PC-3 (cell line): ENCODE results near the gene AP2A1. TPM values are rescaled to one million over a fixed set of nuclear protein-coding genes. Genes with fewer than 3 reads are reported as not detected.

Experiments
- ATAC-seq: fragments of 200-7000 bp; cut with Tn5 transposase; 2 replicates; pipeline ENCODE4 v1.9.1; 2020; ENCODE audit warnings: mild to moderate bottlenecking, moderate library complexity
- BruUV-seq: library from RNA; stranded (reverse); fragments of 400-500 nt; replicated peaks from 2 replicates; lab custom pipeline; 2021; lab: Mats Ljungman, UMichigan
- CTCF ChIA-PET: fragments of 300-600 bp; sonication (Branson Sonifier 250); formaldehyde crosslinking; loops from one replicate; lab custom pipeline; 2022; ENCODE audit warnings: antibody characterized with exemption; lab: Charles Lee
- POLR2A ChIA-PET: fragments of 300-600 bp; sonication (Branson Sonifier 250); formaldehyde crosslinking; loops from one replicate; lab custom pipeline; 2022; ENCODE audit warnings: antibody characterized with exemption; ENCODE audit not compliant: unreplicated experiment; lab: Charles Lee
- DNase-seq: peaks from one replicate; pipeline ENCODE4 v3.0.0-alpha.2; 2015
- H2AFZ ChIP-seq: fragments of 300-600 bp; sonication (generic); 2 replicates; pipeline ENCODE4 v1.6.0; 2016; ENCODE audit warnings: antibody characterized with exemption, low read length
- H3F3A ChIP-seq: fragments of 300-600 bp; sonication (generic); one replicate; pipeline ENCODE4 v1.6.0; 2017; ENCODE audit warnings: antibody characterized with exemption, low read length, control low read depth, mild to moderate bottlenecking; ENCODE audit not compliant: unreplicated experiment
- H3K27ac ChIP-seq: fragments of 300-600 bp; sonication (generic); 2 replicates; pipeline ENCODE4 v1.5.1; 2016; ENCODE audit warnings: mild to moderate bottlenecking, low read length
- H3K27me3 ChIP-seq: fragments of 300-600 bp; sonication (generic); 2 replicates; pipeline ENCODE4 v1.6.1; 2016; ENCODE audit warnings: low read length, mixed read lengths
- H3K36me3 ChIP-seq: fragments of 300-600 bp; sonication (generic); 2 replicates; pipeline ENCODE4 v1.6.1; 2016; ENCODE audit warnings: low read depth, mixed run types, low read length, mixed read lengths
- H3K4me1 ChIP-seq: fragments of 300-600 bp; sonication (generic); 2 replicates; pipeline ENCODE4 v1.5.1; 2016; ENCODE audit warnings: low read length; ENCODE audit not compliant: insufficient read depth
- H3K4me2 ChIP-seq: fragments of 300-600 bp; sonication (generic); 2 replicates; pipeline ENCODE4 v1.6.0; 2016; ENCODE audit warnings: low read length
- H3K4me3 ChIP-seq: fragments of 300-600 bp; sonication (generic); 2 replicates; pipeline ENCODE4 v1.5.1; 2016; ENCODE audit warnings: mild to moderate bottlenecking, low read length, mixed read lengths
- H3K79me2 ChIP-seq: fragments of 300-600 bp; sonication (generic); 2 replicates; pipeline ENCODE4 v1.6.1; 2017; ENCODE audit warnings: low read length, mixed read lengths
- H3K9ac ChIP-seq: fragments of 300-600 bp; sonication (generic); 2 replicates; pipeline ENCODE4 v1.6.0; 2016; ENCODE audit warnings: mild to moderate bottlenecking, low read length
- H3K9me2 ChIP-seq: fragments of 300-600 bp; sonication (generic); replicated peaks from 2 replicates; pipeline ENCODE4 v1.6.1; 2016; ENCODE audit warnings: mixed run types, low read length, mixed read lengths
- H3K9me3 ChIP-seq: fragments of 300-600 bp; sonication (generic); 2 replicates; pipeline ENCODE4 v1.6.1; 2016; ENCODE audit warnings: low read length, mixed read lengths
- H4K20me1 ChIP-seq: fragments of 300-600 bp; sonication (generic); 2 replicates; pipeline ENCODE4 v1.6.1; 2016; ENCODE audit warnings: low read length, mixed read lengths
- CTCF ChIP-seq: fragments of 300-600 bp; sonication (generic); conservative IDR thresholded peaks from 2 replicates; pipeline ENCODE4 v1.5.1; 2017; ENCODE audit warnings: antibody characterized with exemption, low read depth, mild to moderate bottlenecking, low read length
- EZH2 ChIP-seq: fragments of 300-600 bp; sonication (generic); IDR thresholded peaks from one replicate; pipeline ENCODE4 v1.6.1; 2017; ENCODE audit warnings: antibody characterized with exemption, mild to moderate bottlenecking, low read length; ENCODE audit not compliant: unreplicated experiment
- EZH2phosphoT487 ChIP-seq: fragments of 300-600 bp; sonication (generic); IDR thresholded peaks from 2 replicates; pipeline ENCODE4 v1.6.1; 2018; ENCODE audit warnings: mild to moderate bottlenecking, antibody characterized with exemption, low read length, borderline replicate concordance
- intact Hi-C: fragments of 100-400 bp; cut with micrococcal nuclease; formaldehyde crosslinking; loops from 2 replicates; pipeline ENCODE4 v1.9.0; 2023
- total RNA-seq: library from RNA; depleted of rRNA; stranded (reverse); fragments of >200 nt; gene quantifications from 2 replicates; pipeline ENCODE4 v1.2.3, GENCODE V29; 2014

AP2A1 gene
- total RNA-seq, 1 experiment from 2014 or later, result 143 TPM

GRCh38 chr19:49816590-49816989 is 49.8 kb downstream of the AP2A1 start:
- peaks cover 6% of the 10 kb centered on the region for H3F3A ChIP-seq
- no peak for DNase-seq
- POLR2A ChIA-PET, result no interaction called here
- H3K4me3 ChIP-seq, result peak overlapping the region; percentile 79
- H3K9me3 ChIP-seq, result no peaks in the 10 kb centered on the region
- H3K27ac ChIP-seq, result peak overlapping the region; percentile 25; the same call in 1 of the 2 replicates
- no peak for TF ChIP-seq CTCF
- TF ChIP-seq EZH2, result no peak
- no peak for TF ChIP-seq EZH2phosphoT487
- H4K20me1 ChIP-seq, result no peaks in the 10 kb centered on the region
- H3K4me2 ChIP-seq, result peak overlapping the region; percentile 86
- no peaks in the 10 kb centered on the region for H3K9me2 ChIP-seq
- H2AFZ ChIP-seq, result peak overlapping the region; percentile 95
- peaks cover 3% of the 10 kb centered on the region; the same call in 1 of the 2 replicates for H3K36me3 ChIP-seq
- no peak for ATAC-seq
- intact Hi-C loops, result loop anchor here (5.0 kb wide), 2 partner anchors 51 to 64 kb away; partner anchors contain the start of gene PNKP
- H3K4me1 ChIP-seq, result peaks cover 24% of the 10 kb centered on the region
- no peaks in the 10 kb centered on the region for H3K27me3 ChIP-seq
- H3K79me2 ChIP-seq, result peaks cover 31% of the 10 kb centered on the region
- no TSS peak for BruUV-seq
- CTCF ChIA-PET, result no interaction called here
- peak overlapping the region; percentile 32; the same call in 1 of the 2 replicates for H3K9ac ChIP-seq

GRCh38 chr19:49817964-49818648 is 51.3 kb downstream of the AP2A1 start, which contains the start of gene MED25:
Gene MED25, plus strand, starts transcription at chr19:49818289. Its CDS starts 53 bp downstream, at chr19:49818342.
- peaks cover 31% of the 10 kb centered on the region for H3K79me2 ChIP-seq
- peak within 1 kb of the TSS; percentile 79 for H3K4me3 ChIP-seq
- peak within 1 kb of the TSS; percentile 95 for H2AFZ ChIP-seq
- ChIA-PET POLR2A (interaction anchor here (0.5 to 0.6 kb wide), 2 partner anchors 33 to 40 kb away, joined by 3 to 5 read pairs; no protein-coding TSS in a partner anchor), CTCF (no interaction called here)
- intact Hi-C loops, result loop anchor here (1.0 to 5.0 kb wide), 5 partner anchors 32 to 66 kb away; partner anchors contain the start of genes AKT1S1, PNKP and TBC1D17
- ATAC-seq (peak; percentile 72), DNase-seq (peak; percentile 85)
- no peaks in the 10 kb centered on the region for H3K27me3 ChIP-seq
- H4K20me1 ChIP-seq, result no peaks in the 10 kb centered on the region
- H3K9me3 ChIP-seq, result no peaks in the 10 kb centered on the region
- no peaks in the 10 kb centered on the region for H3K9me2 ChIP-seq
- peak within 1 kb of the TSS; percentile 86 for H3K4me2 ChIP-seq
- no TSS peak for BruUV-seq
- no peak for TF ChIP-seq EZH2
- TF ChIP-seq EZH2phosphoT487, result no peak
- no peak for TF ChIP-seq CTCF
- H3K36me3 ChIP-seq, result peaks cover 3% of the 10 kb centered on the region; the same call in 1 of the 2 replicates
- H3K9ac ChIP-seq, result peak within 1 kb of the TSS; percentile 82
- peaks cover 19% of the 10 kb centered on the region for H3K4me1 ChIP-seq
- peak within 1 kb of the TSS; percentile 58 for H3K27ac ChIP-seq
- H3F3A ChIP-seq, result peaks cover 6% of the 10 kb centered on the region
